SK-N-SH treated with all-trans-retinoic acid at 6 μM for 48 hours (cell line): ENCODE results near the gene VPS29.

Source experiments
- BACH2 ChIP-seq: fragments of 250-450 bp; sonication (Bioruptor Pico); IDR thresholded peaks from 2 replicates; pipeline ENCODE4 v1.9.0; 2021; ENCODE audit warnings: mild to moderate bottlenecking, borderline replicate concordance
- CSDC2 ChIP-seq: fragments of 250-450 bp; sonication (Bioruptor Pico); IDR thresholded peaks from 2 replicates; pipeline ENCODE4 v1.5.0; 2020; ENCODE audit warnings: mild to moderate bottlenecking, moderate library complexity
- PATZ1 ChIP-seq: fragments of 250-450 bp; sonication (Bioruptor Pico); IDR thresholded peaks from 2 replicates; pipeline ENCODE4 v1.8.0; 2020; ENCODE audit warnings: mild to moderate bottlenecking, moderate library complexity, borderline replicate concordance
- PPARA ChIP-seq: fragments of 250-450 bp; sonication (Bioruptor Pico); IDR thresholded peaks from 2 replicates; pipeline ENCODE4 v1.5.0; 2020; ENCODE audit warnings: mild to moderate bottlenecking, borderline replicate concordance
- RARB ChIP-seq: fragments of 250-450 bp; sonication (Bioruptor Pico); IDR thresholded peaks from 2 replicates; pipeline ENCODE4 v1.8.0; 2021; ENCODE audit warnings: mild to moderate bottlenecking, moderate library complexity
- TF ChIP-seq, protein P1 (sequence below): fragments of 250-450 bp; sonication (Bioruptor Pico); IDR thresholded peaks from 2 replicates; pipeline ENCODE4 v1.5.1; 2021; ENCODE audit warnings: mild to moderate bottlenecking, moderate library complexity
- TF ChIP-seq, protein P2 (sequence below): fragments of 250-450 bp; sonication (Bioruptor Pico); IDR thresholded peaks from 2 replicates; pipeline ENCODE4 v1.8.0; 2021; ENCODE audit warnings: low read depth, mild to moderate bottlenecking, moderate library complexity, borderline replicate concordance

DNA sequence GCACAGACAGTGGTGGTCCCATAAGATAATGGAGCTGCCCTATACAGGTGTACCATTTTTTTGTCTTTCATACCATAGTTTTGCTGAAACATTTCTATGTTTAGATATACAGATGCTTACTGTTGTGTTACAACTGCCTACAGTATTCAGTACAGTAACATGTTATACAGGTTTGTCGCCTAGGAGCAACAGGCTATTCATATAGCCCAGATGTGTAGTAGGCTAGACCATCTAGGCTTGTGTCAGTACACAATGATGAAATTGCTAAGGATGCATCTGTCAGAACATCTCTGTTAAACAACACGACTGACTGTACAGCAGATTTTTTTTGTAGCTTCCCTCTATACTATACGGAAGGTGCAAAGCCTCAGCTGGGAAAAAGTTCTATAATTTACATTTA, 30.7 kb upstream of the VPS29 start:
- no peak for TF ChIP-seq PPARA
- no peak for TF ChIP-seq PATZ1 (CRISPR knock-in tag)
- TF ChIP-seq RARB (CRISPR knock-in tag): no peak
- TF ChIP-seq, protein P1, sequence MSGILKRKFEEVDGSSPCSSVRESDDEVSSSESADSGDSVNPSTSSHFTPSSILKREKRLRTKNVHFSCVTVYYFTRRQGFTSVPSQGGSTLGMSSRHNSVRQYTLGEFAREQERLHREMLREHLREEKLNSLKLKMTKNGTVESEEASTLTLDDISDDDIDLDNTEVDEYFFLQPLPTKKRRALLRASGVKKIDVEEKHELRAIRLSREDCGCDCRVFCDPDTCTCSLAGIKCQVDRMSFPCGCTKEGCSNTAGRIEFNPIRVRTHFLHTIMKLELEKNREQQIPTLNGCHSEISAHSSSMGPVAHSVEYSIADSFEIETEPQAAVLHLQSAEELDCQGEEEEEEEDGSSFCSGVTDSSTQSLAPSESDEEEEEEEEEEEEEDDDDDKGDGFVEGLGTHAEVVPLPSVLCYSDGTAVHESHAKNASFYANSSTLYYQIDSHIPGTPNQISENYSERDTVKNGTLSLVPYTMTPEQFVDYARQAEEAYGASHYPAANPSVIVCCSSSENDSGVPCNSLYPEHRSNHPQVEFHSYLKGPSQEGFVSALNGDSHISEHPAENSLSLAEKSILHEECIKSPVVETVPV (CRISPR knock-in tag): no peak
- TF ChIP-seq, protein P2, sequence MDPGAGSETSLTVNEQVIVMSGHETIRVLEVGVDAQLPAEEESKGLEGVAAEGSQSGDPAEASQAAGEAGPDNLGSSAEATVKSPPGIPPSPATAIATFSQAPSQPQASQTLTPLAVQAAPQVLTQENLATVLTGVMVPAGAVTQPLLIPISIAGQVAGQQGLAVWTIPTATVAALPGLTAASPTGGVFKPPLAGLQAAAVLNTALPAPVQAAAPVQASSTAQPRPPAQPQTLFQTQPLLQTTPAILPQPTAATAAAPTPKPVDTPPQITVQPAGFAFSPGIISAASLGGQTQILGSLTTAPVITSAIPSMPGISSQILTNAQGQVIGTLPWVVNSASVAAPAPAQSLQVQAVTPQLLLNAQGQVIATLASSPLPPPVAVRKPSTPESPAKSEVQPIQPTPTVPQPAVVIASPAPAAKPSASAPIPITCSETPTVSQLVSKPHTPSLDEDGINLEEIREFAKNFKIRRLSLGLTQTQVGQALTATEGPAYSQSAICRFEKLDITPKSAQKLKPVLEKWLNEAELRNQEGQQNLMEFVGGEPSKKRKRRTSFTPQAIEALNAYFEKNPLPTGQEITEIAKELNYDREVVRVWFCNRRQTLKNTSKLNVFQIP: no peak
- TF ChIP-seq CSDC2 (CRISPR knock-in tag): no peak
- TF ChIP-seq BACH2 (CRISPR knock-in tag): no peak
